Measurements from ENCODE around the gene PPIC. TPM values are rescaled to one million over a fixed set of nuclear protein-coding genes. Genes with fewer than 3 reads are reported as not detected.
"Not testable (repeated sequence)": the region's sequence is repeated elsewhere in the genome, so short reads cannot be mapped to it uniquely, and the experiment has no call there.

The PPIC gene
- total RNA-seq, 1 experiment from 2014 or later, result 10.8 TPM

GRCh38 chr5:122973759-122974158 lies 62.8 kb downstream of the PPIC start:
- not testable (repeated sequence) for H3K23me2 ChIP-seq (ENCODE audit: insufficient read length, low read depth, low read length, poor library complexity, severe bottlenecking); H2AFZ ChIP-seq (ENCODE audit: low read length); H2BK120ac ChIP-seq (ENCODE audit: low read depth, low read length, poor library complexity, severe bottlenecking); H3K9me3 ChIP-seq (ENCODE audit: control insufficient read depth, low read depth, low read length); H3K4ac ChIP-seq (ENCODE audit: low read depth, low read length); H3K18ac ChIP-seq (ENCODE audit: insufficient read length, low read depth, low read length); H4K5ac ChIP-seq (ENCODE audit: insufficient read length, low read depth, low read length); H3T11ph ChIP-seq (ENCODE audit: low read length); H3K36me3 Mint-ChIP-seq (ENCODE audit: insufficient read depth in 1 of 3, low read depth in 3 of 3); H4K8ac ChIP-seq (replicated peaks; ENCODE audit: insufficient read length, low read depth, low read length); H3K56ac ChIP-seq (ENCODE audit: insufficient read length, low read depth, low read length); H3K4me3 Mint-ChIP-seq; DNase-seq; H3K9me3 Mint-ChIP-seq; H2BK15ac ChIP-seq (ENCODE audit: low read depth, low read length); H3K27ac ChIP-seq (ENCODE audit: insufficient read length, low read depth, low read length); H3K4me1 Mint-ChIP-seq; H2BK5ac ChIP-seq (ENCODE audit: insufficient read length, low read length); H2AK5ac ChIP-seq (ENCODE audit: insufficient read length, low read length); H3K23ac ChIP-seq (ENCODE audit: insufficient read length, low read depth, low read length); H2BK20ac ChIP-seq (ENCODE audit: low read depth, low read length, poor library complexity, severe bottlenecking); H3K4me1 ChIP-seq (ENCODE audit: insufficient read depth, low read length); H3K27me3 Mint-ChIP-seq (ENCODE audit: low read depth); H3K79me1 ChIP-seq (ENCODE audit: insufficient read depth, low read depth, low read length, poor library complexity, severe bottlenecking); H3K4me2 ChIP-seq (ENCODE audit: insufficient read depth, insufficient read length, low read length); H2BK12ac ChIP-seq (ENCODE audit: insufficient read length, low read depth, low read length); H4K20me1 ChIP-seq (ENCODE audit: control insufficient read depth, insufficient read depth, insufficient read length); H3K27me3 ChIP-seq (ENCODE audit: insufficient read depth, low read length); H3K9ac ChIP-seq (ENCODE audit: extremely low read depth, insufficient read length, low read length); H3K14ac ChIP-seq (ENCODE audit: insufficient read depth, low read length); H3K79me2 ChIP-seq (ENCODE audit: insufficient read depth, low read length); H4K91ac ChIP-seq (ENCODE audit: insufficient read length, low read depth, low read length)
- peak overlapping the region in 1 of 3 experiments; percentile 77; a peak in 1 of 7 replicates for H3K27ac Mint-ChIP-seq
- no CpG with 5 or more reads among the region's 1 CpG for WGBS (ENCODE audit: extremely low coverage, insufficient read length, low lambda C conversion rate)

Other genes starting within 250 kb of the PPIC start
- 13.0 and 13.9 TPM in 2 replicates for gene SNX24, start 191.1 kb downstream of the PPIC start, total RNA-seq (2021)
- 0.15 and 0.17 TPM in 2 replicates for gene PRDM6, start 52.5 kb upstream of the PPIC start, total RNA-seq (2021)